ENCODE measurements around the gene SPATA46.

- TF ChIP-seq EP300 (IDR thresholded peaks at IDR 0.05; ENCODE audit: borderline replicate concordance in 1 of 2, low read depth in 2 of 2, low read length in 2 of 2) (no peak), POLR2AphosphoS5 (IDR thresholded peaks at IDR 0.05; ENCODE audit: low read depth, low read length) (no peak), TEAD4 (IDR thresholded peaks at IDR 0.05; ENCODE audit: low read depth, low read length) (no peak), MAX (IDR thresholded peaks at IDR 0.05) (no peak), CTCF (IDR thresholded peaks at IDR 0.05; ENCODE audit: control extremely low read depth in 1 of 3, insufficient read depth in 1 of 3, low read depth in 1 of 3, low read length in 3 of 3) (no peak), FOSL1 (IDR thresholded peaks at IDR 0.05; ENCODE audit: insufficient read depth, low read depth, low read length) (no peak), HDAC6 (IDR thresholded peaks at IDR 0.05; ENCODE audit: low read depth, low read length) (no peak), EZH2 (IDR thresholded peaks at IDR 0.05; ENCODE audit: low read depth, low read length, severe bottlenecking) (no peak), POLR2A (IDR thresholded peaks at IDR 0.05; ENCODE audit: control extremely low read depth in 1 of 2, low read depth in 2 of 2, low read length in 2 of 2) (no peak), JUND (IDR thresholded peaks at IDR 0.05; ENCODE audit: low read length) (no peak), ATF2 (IDR thresholded peaks at IDR 0.05; ENCODE audit: low read length) (no peak)
Observed at GRCh38 chr1:162347281-162347680, 29.4 kb downstream of the SPATA46 start.
